ENCODE measurements around the gene TYW1.
"Not testable (repeated sequence)": the region's sequence is repeated elsewhere in the genome, so short reads cannot be mapped to it uniquely, and the experiment has no call there.

TYW1 gene

GRCh38 chr7:67209256-67209655 lies 212.6 kb downstream of the TYW1 start:
- Histone ChIP-seq H3K27me3 (ENCODE audit: control insufficient read depth in 5 of 5, insufficient read depth in 4 of 5, low read length in 5 of 5) (no peaks in the 10 kb centered on the region), H3K4me3 (ENCODE audit: low read depth in 1 of 5, low read length in 5 of 5) (no peak overlapping the region), H3K4me1 (ENCODE audit: control insufficient read depth in 5 of 5, insufficient read depth in 5 of 5, low read length in 5 of 5) (no peaks in the 10 kb centered on the region), H3K9me3 (ENCODE audit: control insufficient read depth in 5 of 5, low read length in 5 of 5) (no peaks in the 10 kb centered on the region), H3K9ac (ENCODE audit: low read length in 5 of 5) (no peak overlapping the region), H3K36me3 (ENCODE audit: control insufficient read depth in 5 of 5, insufficient read depth in 5 of 5, low read length in 5 of 5) (peaks cover 0 to 6% (median 5%) of the 10 kb centered on the region in 5 donors), H3K27ac (ENCODE audit: low read depth, low read length) (no peak overlapping the region)

GRCh38 chr7:67210567-67210966 lies 213.9 kb downstream of the TYW1 start:
- peaks cover 0 to 6% (median 5%) of the 10 kb centered on the region in 5 donors for H3K36me3 ChIP-seq (ENCODE audit: control insufficient read depth in 5 of 5, insufficient read depth in 5 of 5, low read length in 5 of 5)
- H3K4me1 ChIP-seq (ENCODE audit: control insufficient read depth in 5 of 5, insufficient read depth in 5 of 5, low read length in 5 of 5): no peaks in the 10 kb centered on the region
- H3K9me3 ChIP-seq (ENCODE audit: control insufficient read depth in 5 of 5, low read length in 5 of 5): no peaks in the 10 kb centered on the region
- H3K4me3 ChIP-seq (ENCODE audit: low read depth in 1 of 5, low read length in 5 of 5): no peak overlapping the region
- no peaks in the 10 kb centered on the region for H3K27me3 ChIP-seq (ENCODE audit: control insufficient read depth in 5 of 5, insufficient read depth in 4 of 5, low read length in 5 of 5)
- no peak overlapping the region for H3K27ac ChIP-seq (ENCODE audit: low read depth, low read length)
- H3K9ac ChIP-seq (ENCODE audit: low read length in 5 of 5): no peak overlapping the region

- H3K4me1 ChIP-seq (ENCODE audit: control insufficient read depth in 5 of 5, insufficient read depth in 5 of 5, low read length in 5 of 5); H3K4me3 ChIP-seq (ENCODE audit: low read depth in 1 of 5, low read length in 5 of 5); H3K27ac ChIP-seq (ENCODE audit: low read depth, low read length); H3K9ac ChIP-seq (ENCODE audit: low read length in 5 of 5); H3K27me3 ChIP-seq (ENCODE audit: control insufficient read depth in 5 of 5, insufficient read depth in 4 of 5, low read length in 5 of 5); H3K36me3 ChIP-seq (ENCODE audit: control insufficient read depth in 5 of 5, insufficient read depth in 5 of 5, low read length in 5 of 5); H3K9me3 ChIP-seq (ENCODE audit: control insufficient read depth in 5 of 5, low read length in 5 of 5): not testable (repeated sequence)
Observed at GRCh38 chr7:67211650-67212330, 215.2 kb downstream of the TYW1 start.

GRCh38 chr7:67213038-67213437 lies 216.4 kb downstream of the TYW1 start:
- not testable (repeated sequence) for H3K27me3 ChIP-seq (ENCODE audit: control insufficient read depth in 5 of 5, insufficient read depth in 4 of 5, low read length in 5 of 5); H3K36me3 ChIP-seq (ENCODE audit: control insufficient read depth in 5 of 5, insufficient read depth in 5 of 5, low read length in 5 of 5); H3K9ac ChIP-seq (ENCODE audit: low read length in 5 of 5); H3K4me1 ChIP-seq (ENCODE audit: control insufficient read depth in 5 of 5, insufficient read depth in 5 of 5, low read length in 5 of 5); H3K27ac ChIP-seq (ENCODE audit: low read depth, low read length); H3K4me3 ChIP-seq (ENCODE audit: low read depth in 1 of 5, low read length in 5 of 5); H3K9me3 ChIP-seq (ENCODE audit: control insufficient read depth in 5 of 5, low read length in 5 of 5)

- H3K9ac ChIP-seq (ENCODE audit: low read length in 5 of 5); H3K4me1 ChIP-seq (ENCODE audit: control insufficient read depth in 5 of 5, insufficient read depth in 5 of 5, low read length in 5 of 5): not testable (repeated sequence)
Observed at GRCh38 chr7:67223551-67223950, 226.9 kb downstream of the TYW1 start.

GRCh38 chr7:67226340-67226907 lies 229.8 kb downstream of the TYW1 start:
- Histone ChIP-seq H3K27ac (ENCODE audit: low read depth, low read length) (peak overlapping the region; percentile 50), H3K4me1 (ENCODE audit: control insufficient read depth in 5 of 5, insufficient read depth in 5 of 5, low read length in 5 of 5) (peaks cover 0 to 13% (median 5%) of the 10 kb centered on the region in 5 donors)
- not testable (repeated sequence) for H3K36me3 ChIP-seq (ENCODE audit: control insufficient read depth in 5 of 5, insufficient read depth in 5 of 5, low read length in 5 of 5); H3K9ac ChIP-seq (ENCODE audit: low read length in 5 of 5); H3K4me3 ChIP-seq (ENCODE audit: low read depth in 1 of 5, low read length in 5 of 5); H3K9me3 ChIP-seq (ENCODE audit: control insufficient read depth in 5 of 5, low read length in 5 of 5); H3K27me3 ChIP-seq (ENCODE audit: control insufficient read depth in 5 of 5, insufficient read depth in 4 of 5, low read length in 5 of 5)

More at GRCh38 chr7:67223551-67223950, 226.9 kb downstream of the TYW1 start:
- H3K36me3 ChIP-seq (ENCODE audit: control insufficient read depth in 5 of 5, insufficient read depth in 5 of 5, low read length in 5 of 5); H3K9me3 ChIP-seq (ENCODE audit: control insufficient read depth in 5 of 5, low read length in 5 of 5); H3K27me3 ChIP-seq (ENCODE audit: control insufficient read depth in 5 of 5, insufficient read depth in 4 of 5, low read length in 5 of 5); H3K4me3 ChIP-seq (ENCODE audit: low read depth in 1 of 5, low read length in 5 of 5); H3K27ac ChIP-seq (ENCODE audit: low read depth, low read length): not testable (repeated sequence)

GRCh38 chr7:67226967-67227366 lies 230.3 kb downstream of the TYW1 start:
- not testable (repeated sequence) for H3K27me3 ChIP-seq (ENCODE audit: control insufficient read depth in 5 of 5, insufficient read depth in 4 of 5, low read length in 5 of 5); H3K9me3 ChIP-seq (ENCODE audit: control insufficient read depth in 5 of 5, low read length in 5 of 5); H3K4me3 ChIP-seq (ENCODE audit: low read depth in 1 of 5, low read length in 5 of 5); H3K9ac ChIP-seq (ENCODE audit: low read length in 5 of 5); H3K36me3 ChIP-seq (ENCODE audit: control insufficient read depth in 5 of 5, insufficient read depth in 5 of 5, low read length in 5 of 5)
- H3K4me1 ChIP-seq (ENCODE audit: control insufficient read depth in 5 of 5, insufficient read depth in 5 of 5, low read length in 5 of 5): peaks cover 0 to 13% (median 5%) of the 10 kb centered on the region in 5 donors
- peak overlapping the region; percentile 50 for H3K27ac ChIP-seq (ENCODE audit: low read depth, low read length)

- H3K4me3 ChIP-seq (ENCODE audit: low read depth in 1 of 5, low read length in 5 of 5); H3K9ac ChIP-seq (ENCODE audit: low read length in 5 of 5); H3K27me3 ChIP-seq (ENCODE audit: control insufficient read depth in 5 of 5, insufficient read depth in 4 of 5, low read length in 5 of 5); H3K9me3 ChIP-seq (ENCODE audit: control insufficient read depth in 5 of 5, low read length in 5 of 5); H3K36me3 ChIP-seq (ENCODE audit: control insufficient read depth in 5 of 5, insufficient read depth in 5 of 5, low read length in 5 of 5): not testable (repeated sequence)
- Histone ChIP-seq H3K27ac (ENCODE audit: low read depth, low read length) (peak overlapping the region; percentile 94), H3K4me1 (ENCODE audit: control insufficient read depth in 5 of 5, insufficient read depth in 5 of 5, low read length in 5 of 5) (peaks cover 0 to 13% (median 5%) of the 10 kb centered on the region in 5 donors)
Observed at GRCh38 chr7:67229018-67229417, 232.4 kb downstream of the TYW1 start.

GRCh38 chr7:67230029-67230428 lies 233.4 kb downstream of the TYW1 start:
- H3K9ac ChIP-seq (ENCODE audit: low read length in 5 of 5): peak overlapping the region in 1 of 5 donors; percentile 78
- peaks cover 0 to 13% (median 5%) of the 10 kb centered on the region in 5 donors for H3K4me1 ChIP-seq (ENCODE audit: control insufficient read depth in 5 of 5, insufficient read depth in 5 of 5, low read length in 5 of 5)
- H3K27me3 ChIP-seq (ENCODE audit: control insufficient read depth in 5 of 5, insufficient read depth in 4 of 5, low read length in 5 of 5); H3K4me3 ChIP-seq (ENCODE audit: low read depth in 1 of 5, low read length in 5 of 5); H3K36me3 ChIP-seq (ENCODE audit: control insufficient read depth in 5 of 5, insufficient read depth in 5 of 5, low read length in 5 of 5); H3K9me3 ChIP-seq (ENCODE audit: control insufficient read depth in 5 of 5, low read length in 5 of 5): not testable (repeated sequence)
- peak overlapping the region; percentile 94 for H3K27ac ChIP-seq (ENCODE audit: low read depth, low read length)

GRCh38 chr7:67233506-67233905 lies 236.9 kb downstream of the TYW1 start:
- not testable (repeated sequence) for H3K9ac ChIP-seq (ENCODE audit: low read length in 5 of 5); H3K4me3 ChIP-seq (ENCODE audit: low read depth in 1 of 5, low read length in 5 of 5); H3K9me3 ChIP-seq (ENCODE audit: control insufficient read depth in 5 of 5, low read length in 5 of 5); H3K27ac ChIP-seq (ENCODE audit: low read depth, low read length); H3K27me3 ChIP-seq (ENCODE audit: control insufficient read depth in 5 of 5, insufficient read depth in 4 of 5, low read length in 5 of 5); H3K36me3 ChIP-seq (ENCODE audit: control insufficient read depth in 5 of 5, insufficient read depth in 5 of 5, low read length in 5 of 5)
- peaks cover 0 to 21% (median 9%) of the 10 kb centered on the region in 5 donors for H3K4me1 ChIP-seq (ENCODE audit: control insufficient read depth in 5 of 5, insufficient read depth in 5 of 5, low read length in 5 of 5)
